ENCODE data around the gene ITGB1.

ITGB1 gene

GRCh38 chr10:32954545-32955298, 3.3 kb downstream of the ITGB1 start:
- no peak for DNase-seq

- no peak for DNase-seq
These were observed 4.0 kb downstream of the ITGB1 start for GRCh38 chr10:32954080-32954479.

GRCh38 chr10:32953277-32953927, 4.6 kb downstream of the ITGB1 start:
- no peak for DNase-seq

GRCh38 chr10:32952541-32953276, 5.3 kb downstream of the ITGB1 start:
- no peak for DNase-seq

GRCh38 chr10:32952094-32952493, 5.9 kb downstream of the ITGB1 start:
- DNase-seq: no peak

GRCh38 chr10:32951111-32951510, 6.9 kb downstream of the ITGB1 start:
- no peak for DNase-seq

- no peak for DNase-seq
These were observed 7.4 kb downstream of the ITGB1 start for GRCh38 chr10:32950591-32951108.

- no peak for DNase-seq
These were observed 8.8 kb downstream of the ITGB1 start for GRCh38 chr10:32949221-32949678.

GRCh38 chr10:32948451-32948850, 9.6 kb downstream of the ITGB1 start:
- DNase-seq: no peak

- no peak for DNase-seq
These were observed 10.4 kb downstream of the ITGB1 start for GRCh38 chr10:32947586-32947985.

GRCh38 chr10:32946108-32946507, 11.9 kb downstream of the ITGB1 start:
- no peak for DNase-seq

GRCh38 chr10:32943854-32944661, 14.0 kb downstream of the ITGB1 start:
- DNase-seq: peak; percentile 20

- DNase-seq: no peak
These were observed 14.6 kb downstream of the ITGB1 start for GRCh38 chr10:32943395-32943794.

GRCh38 chr10:32942081-32942480, 15.9 kb downstream of the ITGB1 start:
- DNase-seq: no peak

GRCh38 chr10:32941357-32941756, 16.7 kb downstream of the ITGB1 start:
- no peak for DNase-seq

- no peak for DNase-seq
These were observed 17.4 kb downstream of the ITGB1 start for GRCh38 chr10:32940321-32941301.

GRCh38 chr10:32939296-32940111, 18.5 kb downstream of the ITGB1 start:
- no peak for DNase-seq

- peak; percentile 60 for DNase-seq
These were observed 19.4 kb downstream of the ITGB1 start for GRCh38 chr10:32938554-32939061.

GRCh38 chr10:32937911-32938424, 20.1 kb downstream of the ITGB1 start:
- no peak for DNase-seq

- DNase-seq: no peak
These were observed 25.8 kb downstream of the ITGB1 start for GRCh38 chr10:32932225-32932729.
